A673 (cell line): ENCODE results near the gene DNAH8. TPM values are rescaled to one million over a fixed set of nuclear protein-coding genes. Genes with fewer than 3 reads are reported as not detected.

Experiments
- BruUV-seq: library from RNA; stranded (reverse); fragments of 400-500 nt; replicated peaks from 2 replicates; lab custom pipeline; 2021; lab: Mats Ljungman, UMichigan
- CTCF ChIA-PET: fragments of 300-600 bp; sonication (Branson Sonifier 250); formaldehyde crosslinking; loops from one replicate; lab custom pipeline; 2022; ENCODE audit warnings: antibody characterized with exemption; lab: Charles Lee
- POLR2A ChIA-PET: fragments of 300-600 bp; sonication (Branson Sonifier 250); formaldehyde crosslinking; loops from one replicate; lab custom pipeline; 2022; ENCODE audit warnings: antibody characterized with exemption; ENCODE audit not compliant: low non-redundant PET; lab: Charles Lee
- DNase-seq: peaks from one replicate; pipeline ENCODE4 v3.0.0-alpha.2; 2015; ENCODE audit warnings: low spot score
- H3K27ac ChIP-seq: fragments of 200-600 bp; sonication (generic); 2 replicates; pipeline ENCODE4 v1.5.1; 2016; ENCODE audit warnings: mixed run types, low read depth, mild to moderate bottlenecking, mixed read lengths, antibody characterized with exemption, low read length; ENCODE audit not compliant: poor library complexity, severe bottlenecking
- H3K27me3 ChIP-seq: fragments of 200-600 bp; sonication (generic); replicated peaks from 2 replicates; pipeline ENCODE4 v1.6.1; 2017; ENCODE audit warnings: mixed run types, low read depth, mild to moderate bottlenecking, mixed read lengths, antibody characterized with exemption, low read length; ENCODE audit not compliant: insufficient read depth, poor library complexity
- H3K36me3 ChIP-seq: fragments of 200-600 bp; sonication (generic); 2 replicates; pipeline ENCODE4 v1.6.1; 2016; ENCODE audit warnings: mixed run types, mild to moderate bottlenecking, mixed read lengths, antibody characterized with exemption, low read length; ENCODE audit not compliant: insufficient read depth, poor library complexity, severe bottlenecking
- H3K4me1 ChIP-seq: fragments of 200-600 bp; sonication (generic); 2 replicates; pipeline ENCODE4 v1.6.1; 2017; ENCODE audit warnings: mixed run types, mild to moderate bottlenecking, mixed read lengths, antibody characterized with exemption, low read length; ENCODE audit not compliant: insufficient read depth, poor library complexity, severe bottlenecking
- H3K4me3 ChIP-seq: fragments of 200-600 bp; sonication (generic); 2 replicates; pipeline ENCODE4 v1.5.1; 2016; ENCODE audit warnings: low read depth, mixed run types, mild to moderate bottlenecking, mixed read lengths, low read length; ENCODE audit not compliant: poor library complexity, severe bottlenecking
- H3K9me3 ChIP-seq: fragments of 200-600 bp; sonication (generic); 2 replicates; pipeline ENCODE4 v1.6.1; 2016; ENCODE audit warnings: mixed run types, low read depth, mild to moderate bottlenecking, mixed read lengths, antibody characterized with exemption, low read length; ENCODE audit not compliant: poor library complexity, severe bottlenecking
- EZH2 ChIP-seq: fragments of 200-600 bp; sonication (generic); IDR thresholded peaks from 2 replicates; pipeline ENCODE4 v1.6.1; 2017; ENCODE audit warnings: borderline replicate concordance, low read depth, mild to moderate bottlenecking, mixed read lengths, antibody characterized with exemption, low read length; ENCODE audit not compliant: poor library complexity, severe bottlenecking
- intact Hi-C: fragments of 100-400 bp; cut with micrococcal nuclease; formaldehyde crosslinking; loops from one replicate; pipeline ENCODE4 v1.10.0; 2022; ENCODE audit not compliant: unreplicated experiment
- total RNA-seq: library from RNA; stranded (reverse); gene quantifications from 2 replicates; pipeline ENCODE4 v1.2.3, GENCODE V29; 2021
- TF ChIP-seq, protein P1 (sequence below): fragments of 300-800, 200-600 bp; sonication (generic); conservative IDR thresholded peaks from 2 replicates; pipeline ENCODE4 v1.5.1; 2017; ENCODE audit warnings: low read depth, mild to moderate bottlenecking, antibody characterized with exemption, low read length, moderate library complexity, mixed read lengths

DNAH8 gene
- total RNA-seq, 1 experiment from 2014 or later: not detected

DNA sequence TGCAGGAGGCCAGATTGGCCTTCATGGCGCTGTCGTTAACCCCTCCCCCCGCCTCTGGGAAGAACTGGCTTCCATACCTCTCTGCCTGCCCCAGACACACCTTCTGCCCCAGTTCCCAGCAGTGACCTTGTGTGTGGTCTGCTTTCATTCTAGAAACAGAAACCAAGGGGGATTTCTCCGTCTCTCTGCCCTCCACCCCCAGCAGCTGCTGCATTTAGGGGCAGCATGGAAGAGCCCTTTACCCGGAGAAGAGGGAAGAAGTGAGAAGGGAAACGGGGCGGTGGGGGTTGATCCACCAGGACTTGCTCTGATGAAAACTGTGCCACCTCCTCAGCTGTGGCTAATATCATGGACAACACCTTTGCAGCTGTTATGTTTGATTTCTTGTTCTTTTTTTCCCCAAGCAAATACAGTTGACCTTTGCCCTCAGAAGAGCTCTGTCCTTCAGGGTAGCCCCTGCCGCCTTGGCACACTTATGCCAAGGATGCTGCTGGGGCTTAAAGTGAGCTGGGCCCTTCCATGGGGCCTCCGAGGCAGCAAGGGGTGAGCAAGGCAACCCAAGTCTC is 339.5 kb downstream of the DNAH8 start:
- H3K9me3 ChIP-seq: no peaks in the 10 kb centered on the region
- no peak overlapping the region for H3K4me3 ChIP-seq
- ChIA-PET POLR2A (no interaction called here), CTCF (no interaction called here)
- no peak for DNase-seq
- H3K27ac ChIP-seq: no peak overlapping the region
- intact Hi-C loops: no loop called here
- no peak for TF ChIP-seq EZH2
- TF ChIP-seq, protein P1, sequence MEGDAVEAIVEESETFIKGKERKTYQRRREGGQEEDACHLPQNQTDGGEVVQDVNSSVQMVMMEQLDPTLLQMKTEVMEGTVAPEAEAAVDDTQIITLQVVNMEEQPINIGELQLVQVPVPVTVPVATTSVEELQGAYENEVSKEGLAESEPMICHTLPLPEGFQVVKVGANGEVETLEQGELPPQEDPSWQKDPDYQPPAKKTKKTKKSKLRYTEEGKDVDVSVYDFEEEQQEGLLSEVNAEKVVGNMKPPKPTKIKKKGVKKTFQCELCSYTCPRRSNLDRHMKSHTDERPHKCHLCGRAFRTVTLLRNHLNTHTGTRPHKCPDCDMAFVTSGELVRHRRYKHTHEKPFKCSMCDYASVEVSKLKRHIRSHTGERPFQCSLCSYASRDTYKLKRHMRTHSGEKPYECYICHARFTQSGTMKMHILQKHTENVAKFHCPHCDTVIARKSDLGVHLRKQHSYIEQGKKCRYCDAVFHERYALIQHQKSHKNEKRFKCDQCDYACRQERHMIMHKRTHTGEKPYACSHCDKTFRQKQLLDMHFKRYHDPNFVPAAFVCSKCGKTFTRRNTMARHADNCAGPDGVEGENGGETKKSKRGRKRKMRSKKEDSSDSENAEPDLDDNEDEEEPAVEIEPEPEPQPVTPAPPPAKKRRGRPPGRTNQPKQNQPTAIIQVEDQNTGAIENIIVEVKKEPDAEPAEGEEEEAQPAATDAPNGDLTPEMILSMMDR: no peak
- no TSS peak for BruUV-seq
- H3K36me3 ChIP-seq: no peaks in the 10 kb centered on the region
- H3K27me3 ChIP-seq: peaks cover 17% of the 10 kb centered on the region
- no peaks in the 10 kb centered on the region for H3K4me1 ChIP-seq

DNA sequence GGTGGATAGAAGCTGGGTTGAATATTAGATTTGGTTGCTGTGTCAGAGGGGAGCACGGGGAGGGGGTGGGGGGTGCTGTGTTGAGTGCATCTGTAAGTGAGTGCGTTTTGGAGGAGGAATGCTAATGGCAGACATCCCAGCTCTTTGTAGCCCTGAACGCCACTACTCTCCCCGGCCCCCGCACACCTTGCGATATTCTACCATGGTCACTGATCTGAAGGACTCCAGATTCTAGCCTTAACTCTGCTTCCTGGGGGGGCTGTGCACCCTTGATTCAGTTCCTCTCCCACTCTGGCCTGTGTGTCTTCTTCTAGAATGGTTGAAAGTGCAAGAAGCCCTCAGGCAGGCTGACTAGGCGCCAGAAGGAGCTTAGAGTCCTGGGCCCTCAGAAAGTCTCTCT is 340.6 kb downstream of the DNAH8 start:
- H3K9me3 ChIP-seq: no peaks in the 10 kb centered on the region
- DNase-seq: no peak
- ChIA-PET CTCF (no interaction called here), POLR2A (no interaction called here)
- peaks cover 11% of the 10 kb centered on the region for H3K27me3 ChIP-seq
- no peak overlapping the region for H3K27ac ChIP-seq
- H3K4me1 ChIP-seq: no peaks in the 10 kb centered on the region
- TF ChIP-seq, protein P1: no peak
- no peak for TF ChIP-seq EZH2
- intact Hi-C loops: no loop called here
- BruUV-seq: no TSS peak
- H3K4me3 ChIP-seq: no peak overlapping the region
- H3K36me3 ChIP-seq: no peaks in the 10 kb centered on the region

DNA sequence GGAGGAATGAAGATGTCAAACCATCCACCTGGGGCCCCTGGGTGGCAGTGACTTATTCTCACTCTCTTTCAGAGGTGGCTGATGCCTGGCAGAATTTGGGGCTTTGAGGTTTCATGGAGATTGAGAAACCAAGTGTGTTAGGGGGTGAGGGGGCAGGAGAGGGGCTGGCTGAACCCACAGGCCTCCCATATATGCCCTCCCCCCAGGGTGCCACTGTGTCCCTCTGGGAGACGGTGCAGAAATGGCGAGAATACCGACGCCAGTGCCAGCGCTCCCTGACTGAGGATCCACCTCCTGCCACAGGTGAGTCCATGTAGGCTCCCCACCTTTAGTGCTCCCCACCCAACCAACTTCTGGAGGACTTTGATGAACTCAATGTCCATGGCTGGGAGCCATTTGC is 341.1 kb downstream of the DNAH8 start:
- Histone ChIP-seq H3K9me3 (no peaks in the 10 kb centered on the region), H3K27ac (no peak overlapping the region), H3K36me3 (no peaks in the 10 kb centered on the region), H3K4me1 (no peaks in the 10 kb centered on the region), H3K27me3 (peaks cover 9% of the 10 kb centered on the region), H3K4me3 (no peak overlapping the region)
- DNase-seq: no peak
- ChIA-PET CTCF (no interaction called here), POLR2A (no interaction called here)
- TF ChIP-seq, protein P1: no peak
- TF ChIP-seq EZH2: no peak
- no TSS peak for BruUV-seq
- intact Hi-C loops: no loop called here
